ENCODE results near the gene IRAK1.

IRAK1 gene

GRCh38 chrX:154022108-154022507, 2.4 kb upstream of the IRAK1 start:
- Histone ChIP-seq H3K36me3 (ENCODE audit: control insufficient read depth in 2 of 2, insufficient read depth in 1 of 2, low read length in 2 of 2) (peaks cover 5 to 24% of the 10 kb centered on the region in 2 experiments; a peak in 2 of 3 replicates), H3K9me3 (ENCODE audit: control insufficient read depth, insufficient read depth, low read depth, low read length) (no peaks in the 10 kb centered on the region), H3K4me3 (ENCODE audit: low read depth, low read length) (no peak overlapping the region), H3K27ac (ENCODE audit: extremely low read depth, low read depth, low read length) (no peak overlapping the region), H3K4me1 (ENCODE audit: control insufficient read depth, insufficient read depth, low read length) (peaks cover 8% of the 10 kb centered on the region; the same call in 1 of the 2 replicates)
- POLR2A ChIA-PET = interaction anchor here (1.7 kb wide), 1 partner anchor 8 kb away, joined by 4 read pairs; no protein-coding TSS in a partner anchor
- TF ChIP-seq ZNF341 (tag by site-specific recombination; IDR thresholded peaks at IDR 0.05; ENCODE audit: low read depth) (peak; percentile 78), GLIS1 (tag by site-specific recombination; IDR thresholded peaks at IDR 0.05) (peak; percentile 48; the same call in 1 of the 2 replicates), ZIC2 (tag by site-specific recombination; IDR thresholded peaks at IDR 0.05) (peak; percentile 77), ZNF639 (tag by site-specific recombination; IDR thresholded peaks at IDR 0.05) (no peak), ZNF221 (tag by site-specific recombination; IDR thresholded peaks at IDR 0.05; ENCODE audit: borderline replicate concordance) (no peak)
- CTCF ChIA-PET = interaction anchor here (0.9 to 3.2 kb wide), 2 partner anchors 9 to 115 kb away, joined by 4 to 21 read pairs; no protein-coding TSS in a partner anchor

GRCh38 chrX:154021131-154021611, 1.5 kb upstream of the IRAK1 start:
- peaks cover 5 to 24% of the 10 kb centered on the region in 2 experiments; a peak in 2 of 3 replicates for H3K36me3 ChIP-seq (ENCODE audit: control insufficient read depth in 2 of 2, insufficient read depth in 1 of 2, low read length in 2 of 2)
- no peak overlapping the region for H3K4me3 ChIP-seq (ENCODE audit: low read depth, low read length)
- peak overlapping the region; percentile 92; the same call in 1 of the 2 replicates for H3K27ac ChIP-seq (ENCODE audit: extremely low read depth, low read depth, low read length)
- POLR2A ChIA-PET = no interaction called here
- no peaks in the 10 kb centered on the region for H3K9me3 ChIP-seq (ENCODE audit: control insufficient read depth, insufficient read depth, low read depth, low read length)
- peaks cover 8% of the 10 kb centered on the region; the same call in 1 of the 2 replicates for H3K4me1 ChIP-seq (ENCODE audit: control insufficient read depth, insufficient read depth, low read length)
- CTCF ChIA-PET = interaction anchor here (0.7 to 1.4 kb wide), 4 partner anchors 27 to 482 kb away, joined by 3 to 4 read pairs (median 4); no protein-coding TSS in a partner anchor
- TF ChIP-seq ZNF501 (tag by site-specific recombination; IDR thresholded peaks at IDR 0.05) (no peak), ZNF600 (tag by site-specific recombination; IDR thresholded peaks at IDR 0.05) (peak; percentile 99), HOXD13 (CRISPR knock-in tag; IDR thresholded peaks at IDR 0.05; ENCODE audit: borderline replicate concordance) (no peak), ZBTB49 (tag by site-specific recombination; IDR thresholded peaks at IDR 0.05; ENCODE audit: low read depth) (no peak), ZNF394 (tag by site-specific recombination; IDR thresholded peaks at IDR 0.05; ENCODE audit: borderline replicate concordance) (0 out of 2 replicates have a peak, but pooled peaks have one; percentile 22), ZNF692 (tag by site-specific recombination; IDR thresholded peaks at IDR 0.05) (no peak), ZNF121 (tag by site-specific recombination; IDR thresholded peaks at IDR 0.05) (no peak), ZNF645 (tag by site-specific recombination; IDR thresholded peaks at IDR 0.05) (no peak), PRDM10 (tag by site-specific recombination; IDR thresholded peaks at IDR 0.05) (peak; percentile 54), SETDB1 (IDR thresholded peaks at IDR 0.05; ENCODE audit: insufficient read length, low read length) (no peak), PRDM2 (tag by site-specific recombination; IDR thresholded peaks at IDR 0.05; ENCODE audit: borderline replicate concordance) (no peak)
